Hepatocyte (in vitro differentiated cells): Measurements from ENCODE around the gene D2HGDH. TPM values are rescaled to one million over a fixed set of nuclear protein-coding genes. Genes with fewer than 3 reads are reported as not detected.

Experiments
- DNase-seq: peaks from one replicate; pipeline ENCODE4 v3.0.0-alpha.2; 2016; ENCODE audit warnings: low spot score
- H2AFZ ChIP-seq: fragments of 200-600 bp; sonication (generic); 2 replicates; pipeline ENCODE4 v1.6.0; 2016; ENCODE audit warnings: antibody characterized with exemption, mild to moderate bottlenecking
- H3K27ac ChIP-seq: fragments of 200-600 bp; sonication (generic); 2 replicates; pipeline ENCODE4 v1.5.1; 2016; ENCODE audit warnings: mild to moderate bottlenecking
- H3K27me3 ChIP-seq: fragments of 200-600 bp; sonication (generic); 2 replicates; pipeline ENCODE4 v1.6.1; 2016
- H3K36me3 ChIP-seq: fragments of 200-600 bp; sonication (generic); replicated peaks from 2 replicates; pipeline ENCODE4 v1.5.1; 2016; ENCODE audit warnings: low read depth; ENCODE audit not compliant: insufficient read depth
- H3K4me1 ChIP-seq: fragments of 200-600 bp; sonication (generic); 2 replicates; pipeline ENCODE4 v1.5.1; 2016; ENCODE audit warnings: mild to moderate bottlenecking, moderate library complexity; ENCODE audit not compliant: insufficient read depth
- H3K4me2 ChIP-seq: fragments of 200-600 bp; sonication (generic); 2 replicates; pipeline ENCODE4 v1.6.0; 2016
- H3K4me3 ChIP-seq: fragments of 200-600 bp; sonication (generic); 2 replicates; pipeline ENCODE4 v1.5.1; 2016; ENCODE audit warnings: mild to moderate bottlenecking
- H3K79me2 ChIP-seq: fragments of 200-600 bp; sonication (generic); 2 replicates; pipeline ENCODE4 v1.6.0; 2017; ENCODE audit warnings: mild to moderate bottlenecking
- H3K9me2 ChIP-seq: fragments of 200-600 bp; sonication (generic); replicated peaks from 2 replicates; pipeline ENCODE4 v1.6.0; 2017; ENCODE audit warnings: mild to moderate bottlenecking; ENCODE audit not compliant: insufficient read depth
- H3K9me3 ChIP-seq: fragments of 200-600 bp; sonication (generic); 2 replicates; pipeline ENCODE4 v1.5.1; 2016; ENCODE audit warnings: low read depth, mild to moderate bottlenecking
- H4K20me1 ChIP-seq: fragments of 200-600 bp; sonication (generic); 2 replicates; pipeline ENCODE4 v1.6.0; 2016; ENCODE audit warnings: mild to moderate bottlenecking; ENCODE audit not compliant: insufficient read depth, poor library complexity, severe bottlenecking
- EZH2 ChIP-seq: fragments of 200-600 bp; sonication (generic); IDR thresholded peaks from 2 replicates; pipeline ENCODE4 v1.6.1; 2016; ENCODE audit warnings: antibody characterized with exemption, mild to moderate bottlenecking, borderline replicate concordance
- EZH2phosphoT487 ChIP-seq: fragments of 200-600 bp; sonication (generic); IDR thresholded peaks from one replicate; pipeline ENCODE4 v1.6.1; 2018; ENCODE audit warnings: antibody characterized with exemption, mild to moderate bottlenecking, low read depth, moderate library complexity; ENCODE audit not compliant: unreplicated experiment, severe bottlenecking
- WGBS: methylation state at CpG from one replicate; pipeline ENCODE4 v1.1.6; 2016; ENCODE audit warnings: low lambda C conversion rate; ENCODE audit errors: missing lambda C conversion rate; 5-methylcytosine and 5-hydroxymethylcytosine counted together
- polyA plus RNA-seq: library from polyadenylated mRNA; unstranded; fragments of >200 nt; fragmentation: Nextera tagmentation; extraction: Ambion mirVana; gene quantifications from 2 replicates; pipeline ENCODE4 v1.2.1, GENCODE V29; 2016
- total RNA-seq: library from RNA; depleted of rRNA; stranded (reverse); fragments of >200 nt; gene quantifications from 2 replicates; pipeline ENCODE4 v1.2.3, GENCODE V29; 2014
- TF ChIP-seq, protein P1 (sequence below): fragments of 200-600 bp; sonication (generic); IDR thresholded peaks from 2 replicates; pipeline ENCODE4 v1.5.1; 2016; ENCODE audit warnings: antibody characterized with exemption, mild to moderate bottlenecking; ENCODE audit not compliant: poor library complexity

Gene D2HGDH
- total and polyA plus RNA-seq, 2 experiments from 2014 or later = 12.9 to 41.2 TPM

GRCh38 chr2:241722896-241723454 is 11.5 kb upstream of the D2HGDH start:
- WGBS = 98% methylated on average over 21 of the region's 21 CpGs
- no peak overlapping the region for H2AFZ ChIP-seq
- H3K4me2 ChIP-seq = no peak overlapping the region
- no peaks in the 10 kb centered on the region for H3K9me2 ChIP-seq
- H3K4me1 ChIP-seq = no peaks in the 10 kb centered on the region
- H3K79me2 ChIP-seq = no peaks in the 10 kb centered on the region
- DNase-seq = no peak
- no peaks in the 10 kb centered on the region for H3K9me3 ChIP-seq
- no peak overlapping the region for H3K27ac ChIP-seq
- H3K36me3 ChIP-seq = no peaks in the 10 kb centered on the region
- no peaks in the 10 kb centered on the region for H4K20me1 ChIP-seq
- H3K27me3 ChIP-seq = no peaks in the 10 kb centered on the region
- H3K4me3 ChIP-seq = no peak overlapping the region
- TF ChIP-seq EZH2phosphoT487 (no peak), EZH2 (no peak)
- TF ChIP-seq, protein P1, sequence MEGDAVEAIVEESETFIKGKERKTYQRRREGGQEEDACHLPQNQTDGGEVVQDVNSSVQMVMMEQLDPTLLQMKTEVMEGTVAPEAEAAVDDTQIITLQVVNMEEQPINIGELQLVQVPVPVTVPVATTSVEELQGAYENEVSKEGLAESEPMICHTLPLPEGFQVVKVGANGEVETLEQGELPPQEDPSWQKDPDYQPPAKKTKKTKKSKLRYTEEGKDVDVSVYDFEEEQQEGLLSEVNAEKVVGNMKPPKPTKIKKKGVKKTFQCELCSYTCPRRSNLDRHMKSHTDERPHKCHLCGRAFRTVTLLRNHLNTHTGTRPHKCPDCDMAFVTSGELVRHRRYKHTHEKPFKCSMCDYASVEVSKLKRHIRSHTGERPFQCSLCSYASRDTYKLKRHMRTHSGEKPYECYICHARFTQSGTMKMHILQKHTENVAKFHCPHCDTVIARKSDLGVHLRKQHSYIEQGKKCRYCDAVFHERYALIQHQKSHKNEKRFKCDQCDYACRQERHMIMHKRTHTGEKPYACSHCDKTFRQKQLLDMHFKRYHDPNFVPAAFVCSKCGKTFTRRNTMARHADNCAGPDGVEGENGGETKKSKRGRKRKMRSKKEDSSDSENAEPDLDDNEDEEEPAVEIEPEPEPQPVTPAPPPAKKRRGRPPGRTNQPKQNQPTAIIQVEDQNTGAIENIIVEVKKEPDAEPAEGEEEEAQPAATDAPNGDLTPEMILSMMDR = no peak

DNA sequence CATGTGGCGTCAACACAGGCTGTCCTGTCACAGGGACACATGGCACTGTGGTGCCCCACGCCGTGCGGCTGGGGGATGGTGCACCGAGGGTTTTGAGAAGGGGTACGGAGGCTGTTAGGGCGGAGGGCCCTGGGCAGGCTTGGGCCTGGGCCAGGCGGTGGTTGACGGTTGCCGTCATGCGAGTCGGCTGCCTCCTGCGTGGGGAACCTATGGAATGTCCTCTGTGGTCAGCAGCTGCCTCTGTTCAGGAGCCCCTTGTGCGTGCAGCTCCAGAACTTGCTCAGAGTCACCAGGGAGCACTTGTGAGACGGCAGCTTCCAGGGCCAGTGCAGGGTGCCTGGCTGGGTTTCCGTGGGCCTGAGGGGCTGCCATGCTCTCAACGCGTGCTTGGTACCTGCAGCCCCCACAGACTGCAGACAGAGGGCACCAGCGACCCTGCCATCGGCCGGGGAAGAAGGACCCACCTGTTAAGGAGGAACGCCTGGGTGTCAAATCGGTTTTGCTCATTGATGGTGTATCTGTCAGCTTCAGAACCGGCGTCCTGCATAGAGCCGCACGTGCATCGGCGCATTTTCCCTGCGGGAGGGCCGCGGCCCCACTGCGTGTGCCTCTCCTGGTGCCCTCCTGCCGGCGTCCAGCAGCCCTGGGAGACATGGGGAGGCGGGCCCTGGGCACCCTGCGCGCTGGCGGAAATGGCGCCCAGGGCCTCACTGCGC is 10.0 kb upstream of the D2HGDH start:
- no peaks in the 10 kb centered on the region for H3K36me3 ChIP-seq

GRCh38 chr2:241724975-241725870 is 9.2 kb upstream of the D2HGDH start:
- WGBS = 96% methylated on average over 51 of the region's 76 CpGs
- Histone ChIP-seq H3K4me1 (no peaks in the 10 kb centered on the region), H3K27ac (no peak overlapping the region), H3K4me3 (no peak overlapping the region), H4K20me1 (no peaks in the 10 kb centered on the region), H3K4me2 (no peak overlapping the region), H3K36me3 (no peaks in the 10 kb centered on the region), H3K79me2 (no peaks in the 10 kb centered on the region), H3K27me3 (no peaks in the 10 kb centered on the region), H3K9me2 (no peaks in the 10 kb centered on the region), H2AFZ (no peak overlapping the region), H3K9me3 (no peaks in the 10 kb centered on the region)
- DNase-seq = no peak
- TF ChIP-seq EZH2phosphoT487 = no peak
- TF ChIP-seq, protein P1 = no peak
- TF ChIP-seq EZH2 = no peak

More for the DNA sequence above, 10.0 kb upstream of the D2HGDH start:
- Histone ChIP-seq H3K27ac (no peak overlapping the region), H4K20me1 (no peaks in the 10 kb centered on the region), H3K9me3 (no peaks in the 10 kb centered on the region), H2AFZ (no peak overlapping the region), H3K4me3 (no peak overlapping the region), H3K4me2 (no peak overlapping the region), H3K4me1 (no peaks in the 10 kb centered on the region), H3K79me2 (no peaks in the 10 kb centered on the region), H3K9me2 (no peaks in the 10 kb centered on the region), H3K27me3 (no peaks in the 10 kb centered on the region)
- no peak for DNase-seq
- WGBS = 97% methylated on average over 40 of the region's 41 CpGs
- TF ChIP-seq EZH2 = no peak
- no peak for TF ChIP-seq EZH2phosphoT487
- TF ChIP-seq, protein P1 = no peak
